ENCODE results near the gene TAS2R13.

The TAS2R13 gene

DNA sequence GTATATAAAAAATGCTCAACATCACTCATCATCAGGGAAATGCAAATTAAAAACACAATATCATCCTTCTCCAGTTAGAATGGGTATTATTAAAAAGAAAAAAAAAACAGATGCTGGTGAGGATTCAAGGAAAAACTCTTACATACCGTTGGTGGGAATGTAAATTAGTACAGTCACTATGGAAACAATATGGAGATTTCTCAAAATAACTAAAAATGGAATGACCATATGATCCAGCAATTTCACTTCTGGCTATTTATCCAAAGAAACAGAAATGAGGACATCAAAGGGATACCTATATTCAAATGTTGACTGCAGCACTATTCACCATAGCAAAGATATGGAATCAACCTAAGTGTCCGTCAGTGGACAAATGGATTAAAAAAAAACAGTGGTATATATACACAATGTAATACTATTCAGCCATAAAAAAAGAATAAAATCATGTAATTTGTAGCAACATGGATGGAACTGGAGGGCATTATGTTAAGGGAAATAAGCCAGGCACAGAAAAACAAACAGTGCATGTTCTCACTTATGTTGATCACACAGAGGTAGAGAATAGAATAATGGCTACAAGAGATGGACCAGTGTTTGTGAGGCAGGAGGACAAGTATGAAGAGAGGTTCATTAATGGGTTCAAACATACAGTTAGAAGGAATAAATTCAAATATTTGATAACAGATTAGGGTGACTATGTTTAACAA lies 45.7 kb downstream of the TAS2R13 start:
- DNase-seq: no peak

DNA sequence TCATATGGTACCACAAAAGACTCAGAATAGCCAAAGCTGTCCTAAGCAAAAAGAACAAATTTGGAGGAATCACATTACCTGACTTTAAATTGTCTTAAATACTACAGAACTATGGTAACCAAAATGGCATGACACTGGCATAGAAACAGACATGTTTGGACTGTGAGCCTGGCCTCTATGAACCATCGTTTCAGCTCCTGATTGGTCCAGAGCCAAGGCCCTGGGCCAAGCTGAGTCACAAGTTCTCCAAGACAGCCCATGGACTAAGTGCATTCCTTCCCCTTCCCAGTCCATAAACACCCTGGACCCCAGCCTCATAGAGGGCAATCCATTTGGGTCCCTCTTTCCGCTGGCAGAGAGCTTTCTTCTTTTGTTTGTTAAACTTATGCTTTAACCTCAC lies 48.0 kb downstream of the TAS2R13 start:
- DNase-seq: no peak

All from NCI-H510A treated with DMSO at 0.1 percent for 48 hours (cell line).